HCT116 (cell line): ENCODE data around the gene OSBPL10. TPM values are rescaled to one million over a fixed set of nuclear protein-coding genes. Genes with fewer than 3 reads are reported as not detected.
A peak's percentile ranks its signal among the peaks of the same experiment; 100 is the strongest.

Source experiments
- ATAC-seq: fragments of 200-7000 bp; cut with Tn5 transposase; 2 replicates; pipeline ENCODE4 v1.9.1; 2020; ENCODE audit warnings: mild to moderate bottlenecking, moderate library complexity
- BruUV-seq: library from RNA; stranded (reverse); fragments of 400-500 nt; replicated peaks from 2 replicates; lab custom pipeline; 2021; lab: Mats Ljungman, UMichigan
- CTCF ChIA-PET: fragments of 300-600 bp; sonication (Branson Sonifier 250); formaldehyde crosslinking; loops from one replicate; lab custom pipeline; 2021; ENCODE audit warnings: antibody characterized with exemption; lab: Charles Lee
- POLR2A ChIA-PET: fragments of 300-600, 350-600 bp; sonication (Branson Sonifier 250); formaldehyde crosslinking; loops from one replicate; lab custom pipeline; 2021; ENCODE audit warnings: antibody characterized with exemption; lab: Charles Lee
- RAD21 ChIA-PET, 2 experiments: fragments of 300-600 bp; sonication (Branson Sonifier 250); formaldehyde crosslinking; loops; one replicate each; lab custom pipeline; 2023; ENCODE audit warnings: low total read pairs in 2 of 2; ENCODE audit not compliant: uncharacterized antibody in 2 of 2, unreplicated experiment in 2 of 2, low non-redundant PET in 1 of 2; lab: Charles Lee
- DNase-seq: peaks from one replicate; pipeline ENCODE4 v3.0.0-alpha.2; 2010; ENCODE audit warnings: low read depth, low spot score
- H2AFZ ChIP-seq: fragments of 200-600 bp; shearing (Covaris generic), sonication (generic); 2 replicates; pipeline ENCODE4 v1.6.1; 2017; ENCODE audit warnings: low read depth, mixed run types, mixed read lengths, antibody characterized with exemption, low read length; ENCODE audit not compliant: poor library complexity, severe bottlenecking
- H3K27ac ChIP-seq: 2 replicates; pipeline ENCODE4 v1.5.1; 2012; ENCODE audit warnings: low read depth, low read length
- H3K27me3 ChIP-seq: fragments of 200-600 bp; sonication (generic); 2 replicates; pipeline ENCODE4 v1.6.1; 2016; ENCODE audit warnings: mixed run types, low read length, mixed read lengths; ENCODE audit not compliant: insufficient read depth
- H3K36me3 ChIP-seq, 2 experiments: fragments of 200-500 bp in 1 of 2; fragments of 200-600 bp in 1 of 2; sonication (Bioruptor generic) in 1 of 2; sonication (generic) in 1 of 2; 2 replicates each; pipeline versions ENCODE4 v1.5.1 to v1.6.1; 2014 to 2016; ENCODE audit warnings: low read length in 2 of 2, inconsistent platforms in 1 of 2, mixed read lengths in 1 of 2, mixed run types in 1 of 2; ENCODE audit not compliant: insufficient read depth in 2 of 2, control insufficient read depth in 1 of 2
- H3K4me1 ChIP-seq, 2 experiments: fragments of 200-600 bp in 1 of 2; sonication (generic) in 1 of 2; 2 replicates each; pipeline versions ENCODE4 v1.5.1 to v1.6.1; 2012 to 2017; ENCODE audit warnings: low read length in 2 of 2, inconsistent platforms in 1 of 2, mild to moderate bottlenecking in 1 of 2, mixed read lengths in 1 of 2, mixed run types in 1 of 2, moderate library complexity in 1 of 2; ENCODE audit not compliant: insufficient read depth in 2 of 2, control insufficient read depth in 1 of 2
- H3K4me2 ChIP-seq: fragments of 200-600 bp; sonication (generic); 2 replicates; pipeline ENCODE4 v1.6.1; 2017; ENCODE audit warnings: mixed run types, low read length, mixed read lengths
- H3K4me3 ChIP-seq, 2 experiments: fragments of 200-600 bp in 1 of 2; sonication (generic) in 1 of 2; replicated peaks in 1 of 2; 2 replicates each; pipeline ENCODE4 v1.5.1; 2011 to 2016; ENCODE audit warnings: low read length in 2 of 2, control low read depth in 1 of 2, low read depth in 1 of 2, mild to moderate bottlenecking in 1 of 2, mixed read lengths in 1 of 2, mixed run types in 1 of 2
- H3K79me2 ChIP-seq: fragments of 200-600 bp; sonication (generic); 2 replicates; pipeline ENCODE4 v1.6.1; 2017; ENCODE audit warnings: mild to moderate bottlenecking, mixed run types, low read length, moderate library complexity, mixed read lengths; ENCODE audit not compliant: insufficient read depth
- H3K9ac ChIP-seq: fragments of 200-600 bp; sonication (generic); 2 replicates; pipeline ENCODE4 v1.6.1; 2016; ENCODE audit warnings: low read length, mixed read lengths
- H3K9me2 ChIP-seq: fragments of 200-600 bp; sonication (generic), shearing (Covaris generic); 2 replicates; pipeline ENCODE4 v1.6.1; 2017; ENCODE audit warnings: mixed run types, mild to moderate bottlenecking, moderate library complexity; ENCODE audit not compliant: insufficient read depth
- H3K9me3 ChIP-seq, 2 experiments: fragments of 200-500 bp in 1 of 2; fragments of 200-600 bp in 1 of 2; sonication (Bioruptor generic) in 1 of 2; sonication (generic) in 1 of 2; 2 replicates each; pipeline ENCODE4 v1.6.1; 2014 to 2017; ENCODE audit warnings: low read length in 2 of 2, mixed read lengths in 2 of 2, inconsistent platforms in 1 of 2, low read depth in 1 of 2, mild to moderate bottlenecking in 1 of 2, mixed run types in 1 of 2, moderate library complexity in 1 of 2; ENCODE audit not compliant: control insufficient read depth in 1 of 2, insufficient read depth in 1 of 2
- H4K20me1 ChIP-seq: fragments of 200-600 bp; sonication (generic), shearing (Covaris generic); 2 replicates; pipeline ENCODE4 v1.6.1; 2017; ENCODE audit warnings: mixed run types, mild to moderate bottlenecking, moderate library complexity; ENCODE audit not compliant: insufficient read depth
- EGR1 ChIP-seq: IDR thresholded peaks from 2 replicates; pipeline ENCODE4 v1.6.1; 2012; ENCODE audit warnings: low read depth
- ELF1 ChIP-seq: IDR thresholded peaks from 2 replicates; pipeline ENCODE4 v1.6.1; 2012; ENCODE audit warnings: low read depth, borderline replicate concordance
- EZH2 ChIP-seq: fragments of 200-600 bp; sonication (generic); IDR thresholded peaks from 2 replicates; pipeline ENCODE4 v1.6.1; 2017; ENCODE audit warnings: antibody characterized with exemption, mixed run types
- EZH2phosphoT487 ChIP-seq: fragments of 200-600 bp; IDR thresholded peaks from 2 replicates; pipeline ENCODE4 v1.6.1; 2018; ENCODE audit warnings: antibody characterized with exemption, borderline replicate concordance
- FOSL1 ChIP-seq: IDR thresholded peaks from 2 replicates; pipeline ENCODE4 v1.6.1; 2012; ENCODE audit warnings: low read depth
- POLR2A ChIP-seq: IDR thresholded peaks from 2 replicates; pipeline ENCODE4 v1.7.0; 2011; ENCODE audit warnings: borderline replicate concordance; ENCODE audit not compliant: insufficient read depth, insufficient read length; ENCODE audit errors: extremely low read depth
- RAD21 ChIP-seq: IDR thresholded peaks from 2 replicates; pipeline ENCODE4 v1.6.1; 2012; ENCODE audit warnings: low read depth, mild to moderate bottlenecking
- SRF ChIP-seq: IDR thresholded peaks from 2 replicates; pipeline ENCODE4 v1.6.1; 2012; ENCODE audit warnings: low read depth
- TCF7L2 ChIP-seq: IDR thresholded peaks from 2 replicates; pipeline ENCODE4 v1.7.0; 2011; ENCODE audit warnings: borderline replicate concordance, inconsistent platforms; ENCODE audit not compliant: insufficient read depth, insufficient read length; ENCODE audit errors: extremely low read depth
- YY1 ChIP-seq: IDR thresholded peaks from 2 replicates; pipeline ENCODE4 v1.6.1; 2011; ENCODE audit warnings: low read length, low read depth, moderate library complexity, mild to moderate bottlenecking; ENCODE audit not compliant: insufficient replicate concordance; ENCODE audit errors: extremely low read depth
- ZNF274 ChIP-seq: fragments of 200-500 bp; sonication (Bioruptor generic); IDR thresholded peaks from 2 replicates; pipeline ENCODE4 v1.6.1; 2014; ENCODE audit warnings: mild to moderate bottlenecking, low read depth, low read length, inconsistent platforms
- intact Hi-C: fragments of 100-400 bp; cut with micrococcal nuclease; formaldehyde crosslinking; loops from 2 replicates; pipeline ENCODE4 v1.10.0; 2022
- total RNA-seq: library from RNA; stranded (reverse); gene quantifications from one replicate; pipeline ENCODE4 v1.2.1, GENCODE V29; 2021; ENCODE audit not compliant: unreplicated experiment
- TF ChIP-seq, protein P1 (sequence below), 3 experiments: fragments of 200-600 bp in 1 of 3; sonication (generic) in 1 of 3; IDR thresholded peaks in 2 of 3; conservative IDR thresholded peaks in 1 of 3; 2 replicates each; pipeline ENCODE4 v1.5.1; 2012 to 2017; ENCODE audit warnings: low read depth in 2 of 3, low read length in 2 of 3, antibody characterized with exemption in 1 of 3, borderline replicate concordance in 1 of 3, control low read depth in 1 of 3, mild to moderate bottlenecking in 1 of 3, mixed read lengths in 1 of 3, mixed run types in 1 of 3, moderate library complexity in 1 of 3; ENCODE audit not compliant: insufficient read depth in 1 of 3
- TF ChIP-seq, protein P2 (sequence below): IDR thresholded peaks from 2 replicates; pipeline ENCODE4 v1.6.1; 2012; ENCODE audit warnings: low read depth

Gene OSBPL10
- total RNA-seq, 1 experiment from 2014 or later, result 25.8 TPM

DNA sequence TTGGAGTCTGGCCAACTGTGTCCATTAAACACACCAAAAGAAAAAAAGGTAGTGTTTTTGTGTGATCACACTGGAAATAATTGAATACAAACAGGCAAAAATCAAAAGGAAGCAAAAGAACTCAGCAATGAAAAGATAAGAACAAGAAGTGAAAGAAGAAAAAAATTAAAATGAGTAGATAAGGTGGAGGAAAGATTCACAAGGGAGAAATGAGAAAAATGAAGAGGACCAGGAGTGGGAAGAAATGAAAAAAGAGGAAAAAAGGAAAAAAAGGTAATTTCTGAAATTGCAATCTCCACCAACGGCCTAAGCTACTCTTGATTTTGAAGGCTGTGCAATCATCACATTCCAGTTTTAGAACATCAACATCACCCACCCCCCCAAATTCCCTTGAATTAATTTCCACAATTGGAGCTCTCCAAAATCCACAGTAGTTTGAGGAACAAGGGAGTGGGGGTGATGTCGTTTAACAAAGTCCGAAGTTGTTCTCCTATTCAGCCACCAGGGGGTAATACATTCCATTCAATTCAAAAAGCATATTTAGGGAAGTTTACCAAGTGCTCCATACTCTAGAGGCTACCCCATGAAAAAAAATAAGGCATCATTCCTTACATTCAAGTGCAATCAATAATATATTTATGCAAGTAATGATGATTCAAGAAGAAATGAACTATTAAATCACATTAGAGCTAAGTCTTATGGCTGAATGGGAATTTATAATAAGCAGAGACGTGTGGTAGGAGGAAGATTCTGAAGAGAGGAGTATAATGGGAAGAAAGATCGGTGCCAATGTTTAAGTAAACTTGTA lies 37.9 kb upstream of the OSBPL10 start:
- Histone ChIP-seq H3K9me2 (no peaks in the 10 kb centered on the region), H3K4me3 (no peak overlapping the region), H3K4me2 (no peak overlapping the region), H3K9me3 (no peaks in the 10 kb centered on the region), H3K36me3 (no peaks in the 10 kb centered on the region), H3K27ac (no peak overlapping the region), H3K4me1 (no peaks in the 10 kb centered on the region), H4K20me1 (no peaks in the 10 kb centered on the region), H3K79me2 (no peaks in the 10 kb centered on the region), H3K27me3 (no peaks in the 10 kb centered on the region), H2AFZ (peak overlapping the region; percentile 33), H3K9ac (no peak overlapping the region)
- TF ChIP-seq EGR1 (no peak), RAD21 (peak; percentile 86), SRF (0 out of 2 replicates have a peak, but pooled peaks have one; percentile 19)
- TF ChIP-seq, protein P1, sequence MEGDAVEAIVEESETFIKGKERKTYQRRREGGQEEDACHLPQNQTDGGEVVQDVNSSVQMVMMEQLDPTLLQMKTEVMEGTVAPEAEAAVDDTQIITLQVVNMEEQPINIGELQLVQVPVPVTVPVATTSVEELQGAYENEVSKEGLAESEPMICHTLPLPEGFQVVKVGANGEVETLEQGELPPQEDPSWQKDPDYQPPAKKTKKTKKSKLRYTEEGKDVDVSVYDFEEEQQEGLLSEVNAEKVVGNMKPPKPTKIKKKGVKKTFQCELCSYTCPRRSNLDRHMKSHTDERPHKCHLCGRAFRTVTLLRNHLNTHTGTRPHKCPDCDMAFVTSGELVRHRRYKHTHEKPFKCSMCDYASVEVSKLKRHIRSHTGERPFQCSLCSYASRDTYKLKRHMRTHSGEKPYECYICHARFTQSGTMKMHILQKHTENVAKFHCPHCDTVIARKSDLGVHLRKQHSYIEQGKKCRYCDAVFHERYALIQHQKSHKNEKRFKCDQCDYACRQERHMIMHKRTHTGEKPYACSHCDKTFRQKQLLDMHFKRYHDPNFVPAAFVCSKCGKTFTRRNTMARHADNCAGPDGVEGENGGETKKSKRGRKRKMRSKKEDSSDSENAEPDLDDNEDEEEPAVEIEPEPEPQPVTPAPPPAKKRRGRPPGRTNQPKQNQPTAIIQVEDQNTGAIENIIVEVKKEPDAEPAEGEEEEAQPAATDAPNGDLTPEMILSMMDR (IDR thresholded peaks at IDR 0.05 in 2 of 3, conservative IDR thresholded peaks at IDR 0.05 in 1 of 3; ENCODE audit: borderline replicate concordance in 1 of 3, insufficient read depth in 1 of 3, low read depth in 2 of 3, low read length in 2 of 3), result peak; percentile 66 to 86 (median 79)
- no TSS peak for BruUV-seq
- ChIA-PET POLR2A (no interaction called here), CTCF (interaction anchor here (0.7 to 2.0 kb wide), 6 partner anchors 14 to 139 kb away, joined by 3 to 14 read pairs (median 4); partner anchors contain the start of genes OSBPL10 and ZNF860), RAD21 (no interaction called here)
- ATAC-seq (peak; percentile 94), DNase-seq (peak; percentile 54)
- intact Hi-C loops, result loop anchor here (1.0 to 2.0 kb wide), 3 partner anchors 125 to 322 kb away; no protein-coding TSS in a partner anchor

DNA sequence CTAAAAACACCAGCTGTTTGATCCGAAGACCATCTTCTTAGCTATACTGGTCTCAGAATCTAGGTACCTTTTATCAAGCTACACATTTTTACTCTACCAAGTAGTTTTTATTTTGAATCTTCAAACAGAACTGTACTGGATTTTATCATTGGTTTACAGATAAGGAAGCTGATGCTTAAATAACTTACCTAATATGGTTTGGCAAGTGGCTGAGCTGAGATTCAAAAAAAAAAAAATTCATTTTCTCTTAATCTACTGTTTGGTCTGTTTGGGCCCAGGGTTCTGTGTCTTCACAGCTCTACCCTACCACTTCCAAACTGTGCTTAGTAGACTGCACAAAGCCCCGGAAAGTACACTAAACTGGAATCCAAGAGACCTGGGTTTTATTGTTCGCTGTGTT lies 36.2 kb upstream of the OSBPL10 start:
- CTCF ChIA-PET, result interaction anchor here (0.7 to 1.2 kb wide), 2 partner anchors 127 to 158 kb away, joined by 3 to 6 read pairs; no protein-coding TSS in a partner anchor
- H4K20me1 ChIP-seq, result no peaks in the 10 kb centered on the region
- TF ChIP-seq ELF1 (no peak), POLR2A (no peak), TCF7L2 (no peak), FOSL1 (no peak), SRF (no peak), EZH2 (no peak), YY1 (no peak), ZNF274 (no peak), EGR1 (no peak), EZH2phosphoT487 (no peak)
- TF ChIP-seq, protein P2, sequence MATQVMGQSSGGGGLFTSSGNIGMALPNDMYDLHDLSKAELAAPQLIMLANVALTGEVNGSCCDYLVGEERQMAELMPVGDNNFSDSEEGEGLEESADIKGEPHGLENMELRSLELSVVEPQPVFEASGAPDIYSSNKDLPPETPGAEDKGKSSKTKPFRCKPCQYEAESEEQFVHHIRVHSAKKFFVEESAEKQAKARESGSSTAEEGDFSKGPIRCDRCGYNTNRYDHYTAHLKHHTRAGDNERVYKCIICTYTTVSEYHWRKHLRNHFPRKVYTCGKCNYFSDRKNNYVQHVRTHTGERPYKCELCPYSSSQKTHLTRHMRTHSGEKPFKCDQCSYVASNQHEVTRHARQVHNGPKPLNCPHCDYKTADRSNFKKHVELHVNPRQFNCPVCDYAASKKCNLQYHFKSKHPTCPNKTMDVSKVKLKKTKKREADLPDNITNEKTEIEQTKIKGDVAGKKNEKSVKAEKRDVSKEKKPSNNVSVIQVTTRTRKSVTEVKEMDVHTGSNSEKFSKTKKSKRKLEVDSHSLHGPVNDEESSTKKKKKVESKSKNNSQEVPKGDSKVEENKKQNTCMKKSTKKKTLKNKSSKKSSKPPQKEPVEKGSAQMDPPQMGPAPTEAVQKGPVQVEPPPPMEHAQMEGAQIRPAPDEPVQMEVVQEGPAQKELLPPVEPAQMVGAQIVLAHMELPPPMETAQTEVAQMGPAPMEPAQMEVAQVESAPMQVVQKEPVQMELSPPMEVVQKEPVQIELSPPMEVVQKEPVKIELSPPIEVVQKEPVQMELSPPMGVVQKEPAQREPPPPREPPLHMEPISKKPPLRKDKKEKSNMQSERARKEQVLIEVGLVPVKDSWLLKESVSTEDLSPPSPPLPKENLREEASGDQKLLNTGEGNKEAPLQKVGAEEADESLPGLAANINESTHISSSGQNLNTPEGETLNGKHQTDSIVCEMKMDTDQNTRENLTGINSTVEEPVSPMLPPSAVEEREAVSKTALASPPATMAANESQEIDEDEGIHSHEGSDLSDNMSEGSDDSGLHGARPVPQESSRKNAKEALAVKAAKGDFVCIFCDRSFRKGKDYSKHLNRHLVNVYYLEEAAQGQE, result no peak

More for the DNA sequence above, 36.2 kb upstream of the OSBPL10 start:
- ATAC-seq (no peak), DNase-seq (no peak)
- no peak overlapping the region for H3K27ac ChIP-seq
- H3K9ac ChIP-seq, result no peak overlapping the region
- no peak overlapping the region for H3K4me3 ChIP-seq
- no peaks in the 10 kb centered on the region for H3K27me3 ChIP-seq
- H3K4me1 ChIP-seq, result no peaks in the 10 kb centered on the region
- no TSS peak for BruUV-seq
- no peak overlapping the region for H3K4me2 ChIP-seq
- H3K9me3 ChIP-seq, result no peaks in the 10 kb centered on the region
- intact Hi-C loops, result no loop called here
- no peaks in the 10 kb centered on the region for H3K79me2 ChIP-seq
- RAD21 ChIA-PET, result no interaction called here
- H3K9me2 ChIP-seq, result no peaks in the 10 kb centered on the region
- no peak overlapping the region for H2AFZ ChIP-seq
- H3K36me3 ChIP-seq, result no peaks in the 10 kb centered on the region
- POLR2A ChIA-PET, result no interaction called here
